Activated T-helper 1 cell treated with Interleukin-2 at 50 U/mL for 16 hours (primary cell): Measurements from ENCODE around the gene DDX47.
"Not testable (repeated sequence)": the region's sequence is repeated elsewhere in the genome, so short reads cannot be mapped to it uniquely, and the experiment has no call there.

Source experiments
- DNase-seq: peaks from one replicate; pipeline ENCODE4 v3.0.0-alpha.2; 2020; ENCODE audit warnings: low read depth

Gene DDX47

DNA sequence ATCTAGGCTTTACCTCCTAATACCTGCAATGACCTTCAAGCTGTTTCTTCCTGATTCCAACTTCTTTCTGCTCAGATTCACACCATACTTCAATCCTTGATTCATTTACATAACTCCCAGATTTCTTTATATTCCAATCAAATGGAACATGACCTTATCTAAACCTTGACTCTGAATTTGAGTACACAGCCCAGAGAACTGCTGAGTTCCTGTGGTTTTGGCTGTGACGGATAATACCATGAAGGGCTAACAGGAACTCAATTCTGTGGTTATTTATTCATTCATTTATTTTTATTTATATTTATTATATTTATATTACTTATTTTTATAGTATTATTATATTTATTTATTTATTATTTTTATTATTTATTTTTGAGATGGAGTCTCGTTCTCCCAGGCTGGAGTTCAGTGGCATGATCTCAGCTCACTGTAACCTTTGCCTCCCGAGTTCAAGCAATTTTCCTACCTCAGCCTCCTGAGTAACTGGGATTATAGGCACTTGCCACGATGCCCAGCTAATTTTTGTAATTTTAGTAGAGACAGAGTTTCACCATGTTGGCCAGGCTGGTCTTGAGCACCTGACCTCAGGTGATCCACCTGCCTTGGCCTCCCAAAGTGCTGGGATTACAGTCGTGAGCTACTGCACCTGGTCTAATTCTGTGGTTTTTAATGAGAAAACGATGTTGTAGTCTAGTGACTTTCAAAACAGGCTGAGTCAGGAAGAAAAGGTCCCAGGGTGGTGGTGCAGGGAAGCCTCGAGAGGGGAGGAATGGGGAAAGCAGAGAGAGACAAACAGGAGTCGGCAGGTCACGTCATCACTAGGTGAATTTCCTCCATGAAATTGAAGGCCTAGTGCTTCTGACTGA, 16.0 kb upstream of the DDX47 start:
- no peak for DNase-seq

- DNase-seq, result no peak
Observed at GRCh38 chr12:12797794-12798152, 15.4 kb upstream of the DDX47 start.

- no peak for DNase-seq
Observed at GRCh38 chr12:12798480-12798879, 14.7 kb upstream of the DDX47 start.

DNA sequence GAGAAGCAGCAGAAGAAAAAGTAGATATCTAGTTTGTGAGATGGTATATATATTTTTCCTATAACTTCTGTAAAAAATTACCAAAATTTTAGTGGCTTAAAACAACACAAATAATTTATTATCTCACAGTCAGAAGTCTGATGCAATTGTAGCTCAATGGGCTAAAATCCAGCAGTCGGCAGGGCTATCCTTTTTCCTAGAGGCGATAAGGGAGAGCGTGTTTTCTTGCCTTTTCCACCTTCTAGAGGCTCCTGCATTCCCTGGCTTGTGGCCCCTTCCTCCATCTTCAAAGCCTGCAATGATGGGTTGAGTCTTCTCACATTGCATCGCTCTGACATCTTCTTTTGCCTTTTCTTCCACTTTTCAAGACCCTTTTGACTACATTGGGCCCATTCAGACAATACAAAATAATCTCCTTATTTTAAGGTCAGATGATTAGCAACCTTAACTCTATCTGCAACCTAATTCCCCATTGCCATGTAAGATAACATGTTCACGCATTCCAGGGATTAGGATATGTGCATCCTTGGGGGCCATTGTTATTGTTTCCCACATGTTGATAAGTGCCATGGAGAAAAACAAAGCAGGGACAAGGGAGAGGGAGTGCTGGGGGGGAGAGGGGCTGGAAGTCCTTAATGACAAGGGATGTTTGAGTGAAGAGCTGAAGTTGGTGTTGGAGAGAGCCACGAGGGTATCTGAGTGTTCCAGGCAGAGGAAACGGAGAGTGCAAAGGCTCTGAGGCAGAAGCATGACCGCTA, 13.8 kb upstream of the DDX47 start:
- DNase-seq, result no peak

DNA sequence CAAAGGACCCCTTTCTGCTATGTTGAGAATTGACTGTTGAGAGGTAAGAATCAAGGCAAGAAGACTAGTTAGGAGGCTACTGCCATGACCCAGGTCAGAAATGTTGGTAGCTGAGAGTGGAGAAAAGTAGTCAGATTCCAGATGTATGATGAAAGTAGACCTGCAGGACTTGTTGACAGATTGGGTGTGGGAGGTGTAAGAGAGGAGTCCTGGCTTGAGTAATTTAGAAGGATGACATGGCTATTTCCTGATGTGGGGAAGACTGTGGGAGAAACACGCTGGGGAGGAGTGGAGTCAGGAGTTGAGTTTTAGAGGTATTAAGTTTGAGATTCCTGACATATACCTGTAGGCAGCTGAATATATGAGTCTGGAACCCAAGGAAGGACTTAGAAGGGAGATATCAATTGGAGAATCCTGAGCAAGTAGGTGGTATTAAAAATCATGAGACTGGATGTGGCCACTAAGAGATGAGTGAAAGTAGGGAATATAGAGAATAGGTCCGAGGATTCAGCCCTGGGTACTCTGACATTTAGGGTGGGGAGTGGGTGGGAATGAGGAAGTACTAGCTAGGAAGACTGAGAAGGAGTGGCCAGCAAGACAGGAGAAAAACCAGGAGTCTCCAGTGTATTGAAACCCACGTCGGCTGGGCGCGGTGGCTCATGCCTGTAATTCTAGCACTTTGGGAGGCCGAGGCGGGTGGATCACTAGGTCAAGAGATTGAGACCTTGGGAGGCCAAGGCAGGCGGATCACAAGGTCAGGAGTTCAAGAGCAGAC, 12.6 kb upstream of the DDX47 start:
- no peak for DNase-seq

DNA sequence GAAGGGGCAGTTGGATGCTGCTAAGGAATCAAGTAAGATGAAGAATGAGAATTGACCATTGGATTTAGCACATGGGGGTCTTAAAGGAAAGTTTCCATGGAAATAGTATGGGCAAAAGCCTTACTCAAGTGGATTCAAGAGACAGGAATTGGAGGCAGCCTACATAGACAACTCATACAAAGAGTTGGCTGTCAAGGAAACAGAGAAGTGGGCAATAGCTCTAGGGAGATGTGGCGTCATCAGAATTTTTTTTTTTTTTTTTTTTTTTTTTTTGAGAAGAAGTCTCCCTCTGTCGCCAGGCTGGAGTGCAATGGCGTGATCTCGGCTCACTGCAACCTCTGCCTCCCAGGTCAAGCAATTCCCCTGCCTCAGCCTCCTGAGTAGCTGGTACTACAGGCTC, 11.5 kb upstream of the DDX47 start:
- not testable (repeated sequence) for DNase-seq

DNA sequence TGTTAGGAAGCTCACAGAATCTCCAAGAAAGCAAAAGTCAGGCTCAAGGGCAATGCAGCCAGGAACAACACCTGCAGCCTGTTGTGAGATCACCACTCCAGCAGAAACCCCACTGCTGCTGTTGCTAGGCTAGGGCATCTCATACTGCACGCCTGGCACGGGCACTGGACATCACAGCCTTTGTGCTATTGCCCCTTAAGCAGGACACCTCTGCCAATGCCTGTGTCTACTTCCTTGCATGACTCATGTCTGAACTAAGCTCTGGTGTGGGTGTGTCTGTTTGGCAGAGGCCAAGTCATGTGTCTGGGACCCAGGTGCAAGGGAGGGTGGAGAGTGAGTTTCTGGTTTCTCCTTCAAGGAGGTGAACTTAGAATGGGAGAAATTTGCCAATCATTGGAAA, 10.0 kb upstream of the DDX47 start:
- peak; percentile 10 for DNase-seq

DNA sequence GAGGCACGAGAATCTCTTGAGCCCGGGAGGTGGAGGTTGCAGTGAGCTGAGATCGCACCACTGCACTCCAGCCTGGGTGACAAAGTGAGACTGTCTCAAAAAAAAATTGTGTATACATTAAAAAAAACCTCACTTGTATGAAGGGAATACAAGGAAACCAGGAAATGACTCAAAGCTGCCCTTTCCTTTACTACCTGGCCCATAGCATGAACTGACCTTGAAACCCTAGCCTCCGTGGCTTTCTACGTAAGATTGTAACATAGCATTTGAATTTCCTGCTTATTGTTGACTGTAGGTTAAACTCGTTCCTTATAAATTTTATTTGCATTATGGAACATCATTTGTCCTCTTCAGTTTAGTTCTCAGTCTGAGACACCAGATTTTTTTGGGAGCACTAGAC, 9.1 kb upstream of the DDX47 start:
- DNase-seq, result no peak

GRCh38 chr12:12804432-12804886, 8.7 kb upstream of the DDX47 start:
- DNase-seq, result no peak

DNA sequence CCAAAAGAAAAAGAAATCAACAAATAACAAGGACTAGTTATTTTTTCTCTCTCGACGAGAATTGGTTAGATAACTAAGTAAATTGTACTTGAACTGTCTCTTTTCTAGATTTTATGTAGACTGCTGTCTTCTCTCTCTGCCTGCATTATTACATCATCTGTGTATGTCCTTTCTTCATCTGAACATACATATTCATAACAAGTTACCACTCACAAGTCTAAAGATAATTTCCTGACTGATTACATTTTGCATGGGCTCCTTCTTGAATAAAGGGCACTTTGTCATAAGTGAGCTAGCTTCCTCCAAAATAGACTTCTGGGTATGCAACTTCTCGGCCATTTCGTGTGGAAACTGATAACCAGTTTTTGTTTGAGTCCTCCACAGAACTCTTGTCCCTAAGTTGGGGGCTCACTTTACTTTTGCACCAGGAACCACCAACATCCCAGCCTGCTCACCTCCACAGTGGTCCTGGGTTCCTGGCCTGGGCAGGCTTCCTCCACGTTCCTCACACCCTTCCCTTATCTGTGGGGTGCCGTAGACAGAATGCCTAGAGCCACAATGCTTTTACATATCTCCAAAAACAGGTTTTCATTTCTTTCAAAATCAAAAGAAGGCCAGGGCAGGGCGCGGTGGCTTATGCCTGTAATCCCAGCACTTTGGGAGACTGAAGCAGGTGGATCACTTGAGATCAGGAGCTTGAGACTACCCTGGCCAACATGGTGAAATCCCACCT, 6.2 kb upstream of the DDX47 start:
- DNase-seq, result no peak

DNA sequence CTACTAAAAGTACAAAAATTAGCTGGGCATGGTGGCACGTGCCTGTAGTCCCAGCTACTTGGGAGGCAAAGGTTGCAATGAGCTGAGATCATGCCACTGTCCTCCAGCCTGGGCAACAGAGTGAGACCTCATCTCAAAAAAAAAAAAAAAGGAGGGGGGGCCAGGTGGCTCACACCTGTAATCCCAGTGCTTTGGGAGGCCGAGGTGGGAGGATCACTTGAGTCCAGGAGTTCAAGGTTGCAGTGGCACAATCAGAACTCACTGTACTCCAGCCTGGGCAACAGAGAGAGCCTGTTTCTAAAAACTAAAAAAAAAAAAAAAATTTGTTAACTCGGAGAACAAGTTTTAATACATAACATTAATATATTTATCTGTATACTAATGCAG, 5.6 kb upstream of the DDX47 start:
- not testable (repeated sequence) for DNase-seq

DNA sequence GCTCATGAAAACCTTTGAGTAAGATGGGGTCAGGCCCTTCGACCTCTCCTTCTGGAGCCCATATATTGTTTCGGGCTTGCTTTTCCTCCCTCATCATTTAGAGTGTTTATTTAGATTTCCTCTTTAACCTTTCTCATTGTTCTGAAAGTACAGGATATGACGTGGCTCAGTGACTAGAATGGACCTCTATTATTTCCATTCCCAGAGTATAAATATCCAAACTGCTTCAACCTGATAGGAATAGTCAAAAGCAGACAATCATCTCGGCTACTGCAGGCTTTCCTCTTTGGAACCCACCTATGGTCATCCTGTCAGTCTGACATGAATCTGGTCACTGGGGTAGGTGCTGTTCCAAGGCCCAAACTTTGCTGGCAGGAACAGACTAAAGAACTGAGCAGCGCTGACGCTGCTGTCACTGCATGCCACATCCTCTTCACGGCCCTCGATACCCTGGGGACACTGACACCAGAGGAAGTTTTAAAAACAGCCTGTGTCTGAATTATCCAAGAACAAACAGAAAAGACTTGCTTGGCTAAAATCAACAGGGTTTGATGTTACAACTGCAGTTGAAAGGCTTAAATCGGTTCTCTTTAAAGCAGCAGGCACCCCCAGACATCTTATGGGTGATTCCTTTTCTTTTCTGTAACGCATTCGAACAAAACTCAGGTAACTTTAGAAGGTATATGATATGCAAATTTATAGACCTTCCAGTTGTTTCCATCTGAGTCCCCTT, 5.0 kb upstream of the DDX47 start:
- peak; percentile 46 for DNase-seq

GRCh38 chr12:12810553-12811021, 2.6 kb upstream of the DDX47 start:
- no peak for DNase-seq

DNA sequence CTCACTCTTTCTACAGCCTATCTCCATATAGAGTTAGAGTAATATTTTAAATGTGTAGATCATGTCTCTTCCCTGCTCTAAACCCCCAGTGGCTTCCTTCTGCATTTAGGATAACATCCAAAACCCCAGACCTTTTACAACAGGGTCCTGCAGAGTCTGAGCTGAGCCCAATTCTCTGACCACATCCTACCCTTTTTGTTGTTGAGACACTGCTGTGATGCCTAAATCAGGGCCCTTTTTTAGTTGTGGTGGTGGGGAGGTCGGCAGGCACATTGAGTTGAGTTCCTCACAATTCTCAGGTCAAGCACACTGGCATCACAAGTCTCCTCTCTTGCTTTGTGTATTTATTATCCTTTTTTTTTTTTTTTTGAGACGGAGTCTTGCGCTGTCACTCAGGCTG, 1.8 kb upstream of the DDX47 start:
- no peak for DNase-seq

GRCh38 chr12:12812174-12812573, 972 bp upstream of the DDX47 start:
- no peak for DNase-seq

DNA sequence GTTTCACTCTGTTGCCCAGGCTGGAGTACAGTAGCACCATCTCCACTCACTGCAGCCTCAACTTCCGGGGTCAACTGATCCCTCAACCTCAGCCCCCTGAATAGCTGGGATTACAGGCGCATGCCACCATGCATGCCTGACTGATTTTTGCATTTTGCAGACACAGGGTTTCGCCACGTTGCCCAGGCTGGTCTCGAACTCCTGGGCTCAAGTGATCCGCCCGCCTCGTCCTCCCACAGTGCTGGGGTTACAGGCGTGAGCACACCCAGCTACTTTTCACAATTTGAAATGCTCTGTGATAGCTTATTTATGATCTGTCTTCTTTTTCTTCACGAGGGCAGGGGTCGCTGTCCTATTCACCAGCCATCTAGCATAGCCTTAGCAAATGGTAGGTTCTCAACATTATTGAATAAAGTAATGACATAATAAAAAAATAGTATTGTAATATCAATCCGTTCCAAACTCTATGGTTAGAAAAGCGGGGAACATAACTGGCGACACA, 477 bp upstream of the DDX47 start:
- no peak for DNase-seq

- DNase-seq, result no peak
Observed at GRCh38 chr12:12817616-12818015, 4.5 kb downstream of the DDX47 start.

- no peak for DNase-seq
Observed at GRCh38 chr12:12818701-12819100, 5.6 kb downstream of the DDX47 start.

DNA sequence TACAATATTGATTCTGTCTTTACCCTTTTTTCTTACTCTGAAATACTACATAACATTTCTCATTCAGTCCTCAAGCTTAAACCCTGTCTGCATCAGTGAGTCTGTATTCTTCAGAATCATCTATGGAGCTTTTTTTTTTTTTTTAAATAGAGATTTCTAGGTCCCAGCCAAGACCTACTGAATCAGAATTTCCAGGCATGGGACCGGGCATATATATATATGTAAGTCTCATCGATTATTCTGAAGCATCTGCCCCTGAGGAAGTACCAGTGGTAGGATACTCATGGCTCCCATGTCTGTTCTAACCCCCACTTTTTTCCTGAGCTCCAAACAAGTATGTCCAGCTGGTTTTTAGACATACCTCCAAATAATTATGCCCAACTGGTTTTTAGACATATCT, 6.1 kb downstream of the DDX47 start:
- DNase-seq, result no peak

DNA sequence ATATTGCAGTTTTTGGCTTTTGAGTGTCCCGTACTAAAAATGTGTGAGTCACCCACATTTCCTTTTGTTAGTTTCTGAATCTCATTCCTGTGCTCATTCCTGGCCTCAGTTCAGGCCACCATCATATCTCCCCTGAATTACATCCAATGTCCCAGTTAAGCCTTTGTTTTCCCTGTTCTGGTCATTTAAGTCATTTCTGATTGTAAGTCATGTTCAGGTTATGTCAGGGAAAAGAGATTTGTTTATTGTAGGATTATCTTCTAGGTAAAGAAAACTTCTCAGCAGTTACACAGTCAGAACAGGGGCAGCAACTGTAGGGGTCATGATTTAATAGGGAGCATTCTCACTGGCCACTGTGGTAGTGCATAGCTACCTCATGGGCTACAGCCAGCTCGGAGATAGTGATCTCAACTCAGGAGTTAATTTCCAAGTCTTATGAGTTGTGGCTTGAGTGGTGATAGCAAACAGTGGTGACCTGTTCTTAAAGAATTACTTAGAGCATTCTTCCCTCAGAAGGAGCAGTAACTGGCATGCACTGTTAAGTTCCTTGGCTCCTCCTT, 6.7 kb downstream of the DDX47 start:
- DNase-seq, result no peak

DNA sequence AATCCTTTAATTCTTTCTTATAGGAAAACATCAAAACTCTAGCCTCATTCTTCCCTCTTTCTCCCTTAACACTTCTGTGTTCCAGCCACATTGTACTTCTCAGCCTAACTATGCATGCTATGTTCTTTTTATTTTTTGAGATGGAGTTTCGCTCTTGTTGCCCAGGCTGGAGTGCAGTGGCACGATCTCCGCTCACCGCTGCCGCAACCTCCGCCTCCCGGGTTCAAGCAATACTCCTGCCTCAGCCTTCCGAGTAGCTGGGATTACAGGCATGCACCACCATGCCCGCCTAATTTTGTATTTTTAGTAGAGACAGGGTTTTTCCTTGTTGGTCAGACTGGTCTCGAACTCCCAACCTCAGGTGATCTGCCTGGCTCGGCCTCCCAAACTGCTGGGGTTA, 7.2 kb downstream of the DDX47 start:
- DNase-seq, result not testable (repeated sequence)
